ENCODE results near the gene PLXNB2.

Gene PLXNB2

GRCh38 chr22:50310949-50311444 lies 3.6 kb upstream of the PLXNB2 start:
- no peak for DNase-seq

DNA sequence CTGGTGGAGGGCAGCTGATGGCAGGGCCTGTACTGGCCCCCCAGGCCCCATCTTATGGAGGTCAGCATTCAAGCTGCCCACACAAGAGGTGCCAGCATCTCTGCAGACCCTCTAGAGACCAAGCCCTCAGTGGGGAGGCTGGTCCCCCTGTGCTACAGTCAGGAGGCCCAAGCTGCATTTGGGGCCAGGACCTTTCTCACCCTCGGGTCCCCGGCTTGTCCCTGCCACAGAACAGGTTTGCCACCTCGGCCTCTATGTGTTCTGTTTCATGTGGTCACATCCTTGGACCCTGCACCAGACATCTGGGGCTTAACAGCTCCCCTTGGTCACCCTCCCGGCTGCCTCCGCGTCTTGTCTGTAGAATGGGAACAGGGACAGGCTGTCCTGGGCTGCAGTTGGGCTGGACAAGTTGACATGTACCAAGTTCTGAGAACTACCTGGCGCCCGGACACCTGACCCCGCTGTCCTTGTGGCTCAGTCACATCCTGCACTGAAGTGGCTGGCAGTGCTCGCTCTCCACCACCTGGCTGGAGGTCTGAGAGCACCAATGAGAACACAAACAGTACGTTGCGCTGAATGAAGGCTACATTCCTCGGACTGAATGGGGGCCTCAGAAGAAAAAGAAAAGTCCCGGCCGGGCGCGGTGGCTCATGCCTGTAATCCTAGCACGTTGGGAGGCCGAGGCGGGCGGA lies 2.7 kb upstream of the PLXNB2 start:
- DNase-seq: no peak

DNA sequence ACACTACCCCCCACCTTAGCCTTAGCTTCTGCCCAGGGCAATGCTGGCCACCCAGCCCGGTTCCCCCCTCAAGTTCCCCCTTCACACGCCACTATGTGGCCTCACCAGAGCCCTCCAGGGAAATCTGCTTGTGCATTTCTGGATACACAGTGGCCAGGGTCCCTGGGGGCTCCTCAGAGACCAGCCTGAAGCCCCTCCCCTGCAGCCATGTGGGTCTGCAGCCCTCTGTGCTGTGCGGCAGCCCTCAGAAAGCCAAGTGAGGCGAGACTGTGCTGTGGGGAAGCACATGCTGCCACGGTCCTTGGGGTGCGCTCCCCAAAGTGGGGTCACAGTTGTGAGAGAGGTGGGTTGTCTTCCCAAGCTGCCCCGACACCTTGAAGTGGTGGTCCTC lies 2.1 kb upstream of the PLXNB2 start:
- no peak for DNase-seq

DNA sequence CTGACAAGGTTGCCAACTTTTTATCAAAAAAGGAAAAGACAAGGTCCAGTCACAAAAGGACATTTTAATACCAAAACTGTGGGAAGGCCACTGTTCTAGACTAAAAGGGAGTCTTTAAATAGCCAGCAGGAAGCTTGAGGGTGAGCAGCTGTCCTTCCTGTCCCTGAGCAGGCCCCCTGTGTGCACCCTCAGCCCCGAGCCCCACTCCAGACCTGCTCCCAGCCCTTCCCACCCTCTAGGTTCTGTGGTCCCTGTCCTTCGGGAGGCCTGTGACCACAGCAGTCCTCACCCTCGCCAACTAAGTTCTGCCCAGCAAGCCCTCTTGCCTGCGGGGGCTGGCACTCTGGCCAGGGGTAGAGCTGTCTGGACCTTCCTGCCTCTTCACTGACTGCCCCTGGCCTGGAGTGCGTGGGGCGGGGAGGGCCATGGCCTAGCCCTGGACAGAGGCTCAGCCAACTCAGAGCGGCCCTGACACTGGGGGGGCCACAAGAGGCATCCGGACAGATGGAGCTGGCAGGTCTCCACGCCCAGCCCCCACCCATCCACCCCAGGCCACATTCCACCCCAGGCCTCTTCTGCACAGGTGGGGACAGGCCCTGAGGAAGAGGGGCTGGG lies 1.6 kb upstream of the PLXNB2 start:
- no peak for DNase-seq

GRCh38 chr22:50308597-50308935 lies 1.1 kb upstream of the PLXNB2 start:
- DNase-seq: no peak

GRCh38 chr22:50307890-50308596 lies 597 bp upstream of the PLXNB2 start:
- DNase-seq: no peak

GRCh38 chr22:50305923-50306566 lies 1.4 kb downstream of the PLXNB2 start:
- DNase-seq: peak; percentile 50

DNA sequence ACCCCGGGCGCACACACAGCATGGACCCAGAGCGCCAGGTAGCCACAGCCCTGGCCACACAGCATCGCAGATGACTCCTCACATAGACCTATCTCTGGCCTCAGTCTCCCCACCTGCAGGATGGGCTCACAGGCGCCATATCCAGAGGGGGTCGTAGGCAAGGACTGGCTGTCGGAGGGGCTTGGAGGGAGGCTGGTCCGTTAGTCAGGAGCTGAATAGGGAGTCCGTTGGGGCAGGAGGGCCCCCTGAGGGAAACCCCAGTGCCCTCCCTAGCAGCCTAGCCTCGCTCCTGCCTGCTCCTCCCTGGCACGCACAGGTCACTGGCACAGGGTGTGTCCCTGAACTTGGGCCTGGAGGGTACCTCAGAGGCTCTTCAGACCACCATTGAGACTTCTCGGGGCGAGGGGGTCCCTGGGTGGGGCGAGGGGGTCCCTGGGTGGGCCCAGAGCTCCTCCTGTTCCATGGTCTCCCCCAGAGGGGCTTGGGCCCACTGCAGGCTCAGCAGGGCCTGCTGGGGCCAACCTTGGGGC lies 2.0 kb downstream of the PLXNB2 start:
- DNase-seq: no peak

GRCh38 chr22:50304528-50305392 lies 2.7 kb downstream of the PLXNB2 start:
- DNase-seq: no peak

DNA sequence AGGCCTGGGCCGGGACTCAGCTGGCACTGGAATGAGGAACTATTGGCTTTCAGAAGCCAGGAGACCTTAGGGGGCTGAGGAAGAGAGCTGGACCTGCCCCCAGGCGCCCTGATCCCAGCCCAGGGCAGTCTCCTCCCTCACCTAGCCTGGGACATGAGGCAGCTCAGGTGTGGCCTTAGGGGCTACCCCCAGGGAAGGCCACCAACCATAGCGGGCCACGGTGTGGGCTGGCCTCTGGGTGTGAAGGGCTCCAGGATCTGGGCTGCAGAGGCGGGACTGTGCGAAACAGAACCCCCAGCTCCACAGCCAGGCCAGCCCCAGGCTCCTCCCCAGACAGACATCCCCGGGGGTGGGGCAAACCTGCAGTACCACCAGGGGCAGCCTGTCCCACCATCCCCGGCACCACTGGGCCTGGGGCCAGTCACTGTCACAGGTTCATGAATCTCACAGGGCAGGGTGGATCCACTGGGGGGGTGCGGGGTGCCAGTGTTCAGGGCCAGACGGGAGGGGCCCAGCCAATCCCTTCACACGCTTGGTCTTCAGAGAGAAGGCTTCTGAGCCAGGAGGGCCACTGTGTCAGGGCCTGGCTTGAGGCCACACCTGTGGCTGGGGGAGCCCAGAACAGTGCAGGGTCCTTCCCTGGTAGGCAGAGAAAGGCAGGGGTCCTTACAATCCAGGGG lies 3.5 kb downstream of the PLXNB2 start:
- no peak for DNase-seq

- no peak for DNase-seq
Observed at GRCh38 chr22:50303515-50303847, 4.0 kb downstream of the PLXNB2 start.

GRCh38 chr22:50302564-50302963 lies 4.9 kb downstream of the PLXNB2 start:
- no peak for DNase-seq

- DNase-seq: no peak
Observed at GRCh38 chr22:50302041-50302541, 5.4 kb downstream of the PLXNB2 start.

DNA sequence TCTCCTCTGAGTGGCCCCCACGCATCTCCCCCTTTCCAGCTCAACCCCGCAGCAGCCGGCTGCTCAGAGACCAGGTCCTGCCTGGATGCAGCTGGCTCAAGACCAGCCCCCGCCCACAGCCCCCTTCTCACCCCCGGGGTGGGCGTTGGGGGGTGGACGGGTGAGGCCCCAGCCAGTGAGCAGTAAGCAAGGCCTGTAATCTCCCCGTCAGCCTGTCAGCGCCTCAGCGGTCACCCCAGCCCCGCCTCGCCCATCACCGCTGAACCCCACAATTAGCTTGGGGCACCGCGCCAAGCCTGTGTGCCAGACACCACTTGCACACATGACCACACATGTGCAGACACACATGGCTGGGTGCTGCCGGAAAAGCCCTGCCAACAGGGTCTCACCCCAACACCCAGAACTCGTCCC lies 5.9 kb downstream of the PLXNB2 start:
- DNase-seq: no peak

GRCh38 chr22:50300620-50301257 lies 6.7 kb downstream of the PLXNB2 start:
- DNase-seq: no peak

DNA sequence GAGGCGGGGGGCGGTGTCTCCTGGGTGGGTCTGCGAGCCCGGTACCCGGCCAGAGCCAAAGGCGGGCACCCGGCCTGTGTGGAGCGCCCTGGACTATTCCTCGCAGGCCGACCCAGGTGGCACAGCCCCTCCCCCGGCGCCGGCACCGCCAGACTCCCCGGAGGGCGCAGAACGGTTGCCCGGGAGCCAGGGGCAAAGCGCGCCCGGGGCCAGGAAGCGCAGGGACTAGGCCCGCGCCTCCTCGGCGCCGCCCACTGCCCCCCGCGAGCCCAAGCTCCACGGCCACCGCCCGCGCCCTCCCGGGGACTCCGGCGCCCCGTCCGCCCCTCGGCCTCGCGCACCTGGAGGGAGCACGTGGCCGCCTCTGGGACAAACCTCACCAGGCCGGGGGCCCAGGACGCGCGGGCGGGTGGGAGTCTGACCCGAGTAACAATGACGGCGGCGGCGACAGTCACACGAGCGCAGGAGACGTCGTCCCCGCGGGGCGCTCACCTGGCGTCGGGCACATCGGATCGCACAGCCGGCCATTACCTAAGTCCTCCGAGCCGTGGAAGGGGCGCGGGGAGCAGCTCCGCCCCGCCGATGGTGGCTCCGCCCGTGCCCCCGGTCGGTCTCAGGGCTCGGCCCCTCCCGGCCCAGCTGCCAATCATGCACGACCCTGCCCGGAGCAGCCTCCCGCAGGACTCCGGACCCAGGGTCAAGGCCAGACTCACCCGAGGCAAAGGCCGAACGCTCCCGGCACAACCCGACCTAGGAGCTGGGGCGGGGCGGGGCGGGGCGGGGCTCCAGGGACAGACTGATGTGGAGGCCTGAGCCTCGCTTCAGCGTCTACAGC lies 7.4 kb downstream of the PLXNB2 start:
- no peak for DNase-seq

DNA sequence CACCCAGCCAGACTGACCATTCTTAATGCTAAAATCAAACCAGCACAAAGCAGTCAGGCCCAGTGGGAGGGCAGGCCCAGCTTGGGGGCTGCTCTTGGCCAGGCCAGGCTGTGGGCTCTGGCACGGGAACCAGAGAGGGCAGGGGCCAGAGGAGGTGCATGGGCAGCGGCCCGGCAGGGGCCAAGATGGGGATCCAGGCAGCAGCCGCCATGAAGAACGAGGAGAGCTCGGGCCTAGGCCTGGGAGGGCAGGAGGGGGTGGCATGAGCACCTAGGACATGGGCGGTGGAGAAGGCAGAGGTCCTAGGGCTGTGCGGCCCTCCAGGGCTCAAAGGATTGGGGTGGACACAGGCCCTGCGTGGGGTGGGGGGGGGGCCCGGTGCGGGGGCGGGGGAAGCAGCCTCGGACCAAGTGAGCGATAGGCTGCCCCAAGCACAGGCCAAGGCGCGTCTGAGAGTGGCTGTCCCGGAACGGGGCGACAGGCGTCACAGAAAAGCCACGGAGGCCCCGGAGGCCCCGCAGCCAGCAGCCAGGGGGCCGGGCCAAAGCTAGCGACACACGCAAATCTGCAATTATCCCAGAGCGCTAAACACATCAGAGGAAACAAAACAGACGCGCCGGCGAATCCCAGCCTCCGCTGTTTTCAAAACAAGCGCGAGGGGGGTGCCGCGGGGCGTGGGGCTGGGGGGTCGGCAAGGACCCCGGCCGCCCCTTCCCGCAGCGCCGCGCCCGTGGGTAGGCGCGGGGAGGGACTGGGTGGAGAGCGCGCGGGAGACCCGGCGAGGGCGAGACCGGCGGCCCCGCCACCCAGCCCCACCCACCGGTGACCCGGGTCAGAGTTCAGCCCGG lies 8.3 kb downstream of the PLXNB2 start:
- DNase-seq: no peak

DNA sequence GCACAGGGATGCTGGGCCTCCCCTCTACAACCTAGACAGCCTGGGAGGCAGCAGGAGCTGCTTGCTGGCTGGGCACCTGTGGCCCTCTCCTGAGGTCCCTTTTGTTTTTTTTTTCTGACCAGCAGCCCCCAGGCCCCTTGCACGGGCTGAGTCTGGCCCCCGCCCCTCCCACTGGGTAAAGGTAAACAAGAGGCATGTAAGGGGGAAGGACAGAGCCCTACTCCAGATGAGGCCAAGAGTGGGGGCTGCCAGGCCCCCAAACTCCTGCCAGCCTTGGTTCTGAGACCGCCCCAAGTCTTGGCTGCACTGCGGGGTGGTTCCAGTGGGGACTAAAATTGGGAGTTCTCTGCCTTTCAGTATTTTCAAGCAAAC lies 9.2 kb downstream of the PLXNB2 start:
- DNase-seq: no peak

- DNase-seq: no peak
Observed at GRCh38 chr22:50297510-50298265, 9.8 kb downstream of the PLXNB2 start.
